Ovary (tissue), 9 donors: ENCODE measurements around the gene GALNT12. TPM values are rescaled to one million over a fixed set of nuclear protein-coding genes. Genes with fewer than 3 reads are reported as not detected.

Experiments used
- DNase-seq, 5 donors: peaks; one replicate each; pipeline ENCODE4 v3.0.0-alpha.2; 2019 to 2020
- H3K27ac ChIP-seq, 2 donors: fragments of 200-600 bp; one replicate each; pipeline versions ENCODE4 v1.5.1 to v1.8.0; 2019 to 2022
- H3K27me3 ChIP-seq: fragments of 200-600 bp; one replicate; pipeline ENCODE4 v1.8.0; 2022
- H3K36me3 ChIP-seq: fragments of 200-600 bp; sonication (generic); one replicate; pipeline ENCODE4 v1.5.1; 2019
- H3K4me1 ChIP-seq: one replicate; pipeline ENCODE4 v1.8.1; 2013; ENCODE audit warnings: mild to moderate bottlenecking, moderate library complexity; ENCODE audit not compliant: insufficient read depth
- H3K4me3 ChIP-seq: fragments of 200-600 bp; sonication (generic); one replicate; pipeline ENCODE4 v1.5.1; 2017
- H3K9me3 ChIP-seq, 2 donors: fragments of 200-600 bp in 1 of 2; sonication (generic) in 1 of 2; one replicate each; pipeline versions ENCODE4 v1.5.1 to v1.8.1; 2013 to 2019; ENCODE audit warnings: mild to moderate bottlenecking in 1 of 2, moderate library complexity in 1 of 2
- EP300 ChIP-seq: sonication (generic); formaldehyde crosslinking; IDR thresholded peaks from one replicate; pipeline ENCODE4 v1.6.1; 2017; ENCODE audit warnings: antibody characterized with exemption
- POLR2A ChIP-seq: fragments of 450-650 bp; IDR thresholded peaks from one replicate; pipeline ENCODE4 v1.6.1; 2017; ENCODE audit warnings: antibody characterized with exemption, mild to moderate bottlenecking, moderate library complexity
- WGBS, 3 donors: extraction: QIAGEN DNeasy Blood & Tissue Kit in 1 of 3; methylation state at CpG; one replicate each; pipeline versions ENCODE4 v1.1.5 to v1.1.7; 2013 to 2017; 5-methylcytosine and 5-hydroxymethylcytosine counted together
- intact Hi-C, 4 donors: fragments of 100-400 bp; cut with DNase I; formaldehyde crosslinking; loops; one replicate each; pipeline versions ENCODE4 v1.11.0 to v1.15.1; 2022 to 2023
- polyA plus RNA-seq, 2 donors: library from polyadenylated mRNA; stranded (reverse); fragments of 200-250 nt in 1 of 2; fragments of 350-450 nt in 1 of 2; fragmentation: Illumina TruSeq in 1 of 2; extraction: RNeasy Lipid Tissue Mini Kit (QIAGEN cat#74804) in 1 of 2; gene quantifications; one replicate each; pipeline ENCODE4 v1.2.3, GENCODE V29; 2013 to 2014
- total RNA-seq, 7 donors: library from RNA; depleted of rRNA in 2 of 7; stranded (reverse); fragments of >200 nt in 2 of 7; fragmentation: NEBNext Ultra II Directional in 3 of 7; extraction: Animal tissue kit (Norgen Biotek cat#: 25700) in 3 of 7; gene quantifications; one replicate each; pipeline versions ENCODE4 v1.1.0 to v1.2.4, GENCODE V29; 2016 to 2023
- TF ChIP-seq, protein P1 (sequence below), 3 donors: fragments of 450-650 bp in 2 of 3; fragments of 200-600 bp in 1 of 3; IDR thresholded peaks; one replicate each; pipeline versions ENCODE4 v1.5.1 to v1.8.0; 2016 to 2022; ENCODE audit warnings: antibody characterized with exemption in 3 of 3, mild to moderate bottlenecking in 1 of 3
- donor health status: DM: no; HTN: no; CAD: no; lungs with moderate emphysema.
- donor health status: DM: no; HTN: no; CAD: no.
- donor health status: Bipolar disorder and iron deficiency.
- donor health status: DM: yes; HTN: yes; CAD: no.
- donor health status: DM: no; HTN: no; CAD: no.
- donor health status: DM: yes; HTN: yes; CAD: no.

GALNT12 gene
- total and polyA plus RNA-seq, 9 donors, result 0.23 to 7.0 (median 1.4) TPM

DNA sequence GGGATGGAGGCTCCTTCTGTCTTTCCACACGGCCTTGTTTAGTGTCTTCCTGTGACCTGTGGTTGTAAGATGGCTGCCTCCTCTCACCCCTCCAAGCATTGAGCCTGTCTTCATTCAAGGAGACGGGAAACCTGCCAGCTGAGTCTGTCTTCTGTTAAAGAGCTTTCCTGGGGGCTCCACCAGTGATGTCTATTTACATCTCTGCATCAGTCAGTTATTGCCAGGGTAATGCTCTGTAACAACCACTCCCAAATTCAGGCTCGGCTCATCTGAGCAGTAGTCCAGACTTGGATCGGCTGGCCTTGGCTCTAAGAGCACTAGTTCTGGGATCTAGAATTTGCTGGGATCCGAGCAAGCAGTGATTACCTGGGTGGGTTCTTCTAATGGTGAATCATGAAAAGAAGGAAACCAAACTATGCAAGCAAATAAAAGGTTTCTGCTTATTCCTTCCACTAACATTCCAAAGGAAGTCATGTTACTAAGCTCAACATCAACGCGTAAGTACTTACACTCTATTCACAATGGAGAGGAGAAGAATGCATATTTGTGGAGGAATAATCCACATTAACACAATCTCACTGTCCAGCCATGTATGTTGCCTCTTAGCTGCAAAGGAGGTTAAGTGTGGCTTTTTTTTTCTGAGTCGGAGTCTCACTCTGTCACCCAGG lies 61.7 kb downstream of the GALNT12 start:
- intact Hi-C loops, result loop anchor here in 2 of 4 donors (10.0 kb wide), 2 partner anchors 66 to 106 kb away; no protein-coding TSS in a partner anchor
- H3K4me1 ChIP-seq, result peaks cover 10% of the 10 kb centered on the region
- no peak for DNase-seq
- H3K4me3 ChIP-seq, result no peak overlapping the region
- H3K36me3 ChIP-seq, result no peaks in the 10 kb centered on the region
- no peak for TF ChIP-seq POLR2A
- TF ChIP-seq, protein P1, sequence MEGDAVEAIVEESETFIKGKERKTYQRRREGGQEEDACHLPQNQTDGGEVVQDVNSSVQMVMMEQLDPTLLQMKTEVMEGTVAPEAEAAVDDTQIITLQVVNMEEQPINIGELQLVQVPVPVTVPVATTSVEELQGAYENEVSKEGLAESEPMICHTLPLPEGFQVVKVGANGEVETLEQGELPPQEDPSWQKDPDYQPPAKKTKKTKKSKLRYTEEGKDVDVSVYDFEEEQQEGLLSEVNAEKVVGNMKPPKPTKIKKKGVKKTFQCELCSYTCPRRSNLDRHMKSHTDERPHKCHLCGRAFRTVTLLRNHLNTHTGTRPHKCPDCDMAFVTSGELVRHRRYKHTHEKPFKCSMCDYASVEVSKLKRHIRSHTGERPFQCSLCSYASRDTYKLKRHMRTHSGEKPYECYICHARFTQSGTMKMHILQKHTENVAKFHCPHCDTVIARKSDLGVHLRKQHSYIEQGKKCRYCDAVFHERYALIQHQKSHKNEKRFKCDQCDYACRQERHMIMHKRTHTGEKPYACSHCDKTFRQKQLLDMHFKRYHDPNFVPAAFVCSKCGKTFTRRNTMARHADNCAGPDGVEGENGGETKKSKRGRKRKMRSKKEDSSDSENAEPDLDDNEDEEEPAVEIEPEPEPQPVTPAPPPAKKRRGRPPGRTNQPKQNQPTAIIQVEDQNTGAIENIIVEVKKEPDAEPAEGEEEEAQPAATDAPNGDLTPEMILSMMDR (IDR thresholded peaks at IDR 0.05), result no peak
- no peak for TF ChIP-seq EP300
- no peaks in the 10 kb centered on the region for H3K9me3 ChIP-seq
- WGBS, 3 donors, result 92 to 96% (median 93%) methylated on average over 8 of the region's 8 CpGs
- H3K27ac ChIP-seq, result no peak overlapping the region
- H3K27me3 ChIP-seq, result no peaks in the 10 kb centered on the region

- intact Hi-C loops, result loop anchor here in 2 of 4 donors (5.0 to 10.0 kb wide), 3 partner anchors 57 to 105 kb away; no protein-coding TSS in a partner anchor
- 78 to 92% (median 82%) methylated on average over 2 to 3 of the region's 3 CpGs for WGBS, 3 donors
- Histone ChIP-seq H3K4me1 (peaks cover 11% of the 10 kb centered on the region), H3K27me3 (no peaks in the 10 kb centered on the region), H3K27ac (no peak overlapping the region), H3K4me3 (no peak overlapping the region), H3K9me3 (no peaks in the 10 kb centered on the region), H3K36me3 (no peaks in the 10 kb centered on the region)
- no peak for TF ChIP-seq EP300
- no peak for DNase-seq
Measured at GRCh38 chr9:98869866-98870265, 62.4 kb downstream of the GALNT12 start.

GRCh38 chr9:98870782-98871557 lies 63.5 kb downstream of the GALNT12 start:
- intact Hi-C loops, result loop anchor here in 1 of 4 donors (5.0 kb wide), 1 partner anchor 56 kb away; no protein-coding TSS in a partner anchor

DNA sequence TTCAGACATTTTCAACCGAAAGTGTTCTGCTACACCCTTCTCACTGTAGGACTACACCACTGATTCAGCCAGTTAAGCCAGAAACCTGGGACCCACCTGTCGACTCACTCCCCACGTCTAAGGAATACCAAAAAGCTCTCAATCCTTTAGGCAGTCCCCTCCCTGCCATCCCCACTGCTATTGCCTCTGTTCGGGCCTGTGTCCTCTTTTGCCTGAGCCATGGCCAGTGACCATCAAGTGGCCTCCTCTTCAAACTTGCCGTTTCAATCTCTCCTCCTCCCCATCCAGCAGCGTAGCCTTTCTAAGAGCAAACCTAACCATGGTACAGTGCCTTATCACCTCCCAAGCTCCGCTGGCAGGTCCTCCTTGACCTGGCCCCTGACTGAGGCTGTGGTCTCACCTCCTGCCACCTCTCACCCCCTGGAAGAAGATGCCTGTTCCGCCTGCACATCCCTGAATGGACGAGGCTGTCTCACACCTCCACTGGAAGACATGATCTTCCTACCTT lies 64.1 kb downstream of the GALNT12 start:
- TF ChIP-seq POLR2A, result no peak
- no peak for TF ChIP-seq EP300
- TF ChIP-seq, protein P1 (IDR thresholded peaks at IDR 0.05), result no peak
- no peaks in the 10 kb centered on the region for H3K27me3 ChIP-seq
- H3K27ac ChIP-seq, result no peak overlapping the region
- H3K4me3 ChIP-seq, result no peak overlapping the region
- WGBS, 3 donors, result 80 to 97% (median 90%) methylated on average over 9 of the region's 9 CpGs
- intact Hi-C loops, result loop anchor here in 1 of 4 donors (5.0 kb wide), 1 partner anchor 56 kb away; no protein-coding TSS in a partner anchor
- no peaks in the 10 kb centered on the region for H3K36me3 ChIP-seq
- H3K4me1 ChIP-seq, result peaks cover 9% of the 10 kb centered on the region
- DNase-seq, result no peak
- H3K9me3 ChIP-seq, result no peaks in the 10 kb centered on the region

More at GRCh38 chr9:98870782-98871557, 63.5 kb downstream of the GALNT12 start:
- Histone ChIP-seq H3K36me3 (no peaks in the 10 kb centered on the region), H3K9me3 (no peaks in the 10 kb centered on the region), H3K27me3 (no peaks in the 10 kb centered on the region), H3K27ac (no peak overlapping the region), H3K4me1 (peaks cover 11% of the 10 kb centered on the region), H3K4me3 (no peak overlapping the region)
- WGBS, 3 donors, result 69 to 89% (median 84%) methylated on average over 5 of the region's 5 CpGs
- TF ChIP-seq, protein P1 (IDR thresholded peaks at IDR 0.05), result no peak
- TF ChIP-seq EP300, result no peak
- TF ChIP-seq POLR2A, result no peak
- DNase-seq, result no peak
